H1 (cell line): ENCODE measurements around the gene GPX6. TPM values are rescaled to one million over a fixed set of nuclear protein-coding genes. Genes with fewer than 3 reads are reported as not detected.
A peak's percentile ranks its signal among the peaks of the same experiment; 100 is the strongest.

Experiments used
- CTCF ChIA-PET: fragments of 300-600 bp; sonication (Branson Sonifier 250); formaldehyde crosslinking; loops from one replicate; lab custom pipeline; 2021; ENCODE audit not compliant: partially characterized antibody; lab: Charles Lee
- POLR2A ChIA-PET: fragments of 300-600 bp; sonication (Branson Sonifier 250); formaldehyde crosslinking; loops from one replicate; lab custom pipeline; 2021; ENCODE audit warnings: inconsistent platforms; ENCODE audit not compliant: partially characterized antibody; lab: Charles Lee
- DNase-seq, 2 experiments: peaks; one replicate each; pipeline versions ENCODE4 v3.0.0 to v3.0.0-alpha.2; 2010 to 2022; ENCODE audit warnings: low spot score in 2 of 2, low read depth in 1 of 2, mixed read lengths in 1 of 2
- FAIRE-seq: peaks from 2 replicates; lab custom pipeline; 2011; peaks lifted over from hg19 to GRCh38; lab: Jason Lieb, UNC
- H2AFZ ChIP-seq: 2 replicates; pipeline ENCODE4 v1.8.1; 2012; ENCODE audit warnings: low read length, inconsistent platforms
- H2AK5ac ChIP-seq: 2 replicates; pipeline ENCODE4 v1.6.1; 2013; ENCODE audit warnings: low read depth, low read length
- H2BK120ac ChIP-seq: replicated peaks from 2 replicates; pipeline ENCODE3; 2013; ENCODE audit warnings: low read depth, low read length, inconsistent platforms
- H2BK12ac ChIP-seq: 2 replicates; pipeline ENCODE4 v1.6.1; 2013; ENCODE audit warnings: low read depth, low read length
- H2BK15ac ChIP-seq: 2 replicates; pipeline ENCODE4 v1.6.1; 2013; ENCODE audit warnings: low read length
- H2BK20ac ChIP-seq: 2 replicates; pipeline ENCODE4 v1.6.1; 2013; ENCODE audit warnings: low read length
- H2BK5ac ChIP-seq: 2 replicates; pipeline ENCODE4 v1.6.1; 2013; ENCODE audit warnings: low read depth, low read length
- H3K14ac ChIP-seq: 2 replicates; pipeline ENCODE4 v1.6.1; 2013; ENCODE audit warnings: inconsistent platforms; ENCODE audit not compliant: insufficient read length
- H3K18ac ChIP-seq: 2 replicates; pipeline ENCODE4 v1.6.1; 2013; ENCODE audit warnings: low read length; ENCODE audit errors: extremely low read depth
- H3K23ac ChIP-seq: 2 replicates; pipeline ENCODE4 v1.6.1; 2013; ENCODE audit warnings: inconsistent platforms; ENCODE audit not compliant: insufficient read length
- H3K23me2 ChIP-seq: 2 replicates; pipeline ENCODE4 v1.6.1; 2013; ENCODE audit warnings: low read depth, low read length
- H3K27ac ChIP-seq: 2 replicates; pipeline ENCODE4 v1.6.1; 2011; ENCODE audit warnings: low read depth, low read length, inconsistent platforms
- H3K27me3 ChIP-seq, 4 experiments: replicated peaks in 1 of 4; 1 replicate in 1 of 4; 2 replicates in 3 of 4; pipeline versions ENCODE4 v1.6.1 to v1.8.1; 2011 to 2013; ENCODE audit warnings: low read length in 3 of 4, mild to moderate bottlenecking in 3 of 4, inconsistent platforms in 2 of 4, mixed read lengths in 2 of 4, moderate library complexity in 1 of 4; ENCODE audit not compliant: control insufficient read depth in 3 of 4, insufficient read depth in 3 of 4; ENCODE audit errors: extremely low read depth in 1 of 4
- H3K36me3 ChIP-seq, 4 experiments: 2 replicates each; pipeline versions ENCODE4 v1.6.1 to v1.8.1; 2011 to 2013; ENCODE audit warnings: mild to moderate bottlenecking in 4 of 4, low read length in 3 of 4, moderate library complexity in 2 of 4, control low read depth in 1 of 4, inconsistent platforms in 1 of 4; ENCODE audit not compliant: insufficient read depth in 4 of 4, control insufficient read depth in 2 of 4
- H3K4ac ChIP-seq: replicated peaks from 2 replicates; pipeline ENCODE3; 2013; ENCODE audit warnings: low read length, low read depth, mixed read lengths, inconsistent platforms; ENCODE audit not compliant: insufficient read length
- H3K4me1 ChIP-seq, 4 experiments: replicated peaks in 1 of 4; 1 replicate in 1 of 4; 2 replicates in 3 of 4; pipeline versions ENCODE4 v1.6.1 to v1.8.1; 2011 to 2013; ENCODE audit warnings: low read length in 3 of 4, inconsistent platforms in 2 of 4, mixed read lengths in 1 of 4; ENCODE audit not compliant: insufficient read depth in 4 of 4, control insufficient read depth in 3 of 4
- H3K4me2 ChIP-seq, 2 experiments: 2 replicates each; pipeline versions ENCODE4 v1.6.1 to v1.8.1; 2011 to 2013; ENCODE audit warnings: low read depth in 2 of 2, low read length in 2 of 2, control low read depth in 1 of 2, inconsistent platforms in 1 of 2, mild to moderate bottlenecking in 1 of 2; ENCODE audit not compliant: insufficient read depth in 1 of 2
- H3K4me3 ChIP-seq, 4 experiments: fragments of 200-600, 300-600 bp in 1 of 4; sonication (generic), shearing (Covaris generic), sonication (Bioruptor Twin) in 1 of 4; 2 replicates each; pipeline versions ENCODE4 v1.5.1 to v1.8.1; 2011 to 2016; ENCODE audit warnings: low read length in 4 of 4, low read depth in 3 of 4, control low read depth in 2 of 4, inconsistent platforms in 2 of 4, mild to moderate bottlenecking in 2 of 4, mixed read lengths in 1 of 4, moderate library complexity in 1 of 4; ENCODE audit not compliant: insufficient read depth in 2 of 4; ENCODE audit errors: extremely low read depth in 1 of 4
- H3K56ac ChIP-seq: replicated peaks from 2 replicates; pipeline ENCODE3; 2013; ENCODE audit warnings: low read depth, mild to moderate bottlenecking, mixed read lengths, low read length, inconsistent platforms; ENCODE audit not compliant: insufficient read length
- H3K79me1 ChIP-seq: 2 replicates; pipeline ENCODE4 v1.6.1; 2013; ENCODE audit warnings: low read depth, low read length, control low read depth
- H3K79me2 ChIP-seq, 2 experiments: 2 replicates each; pipeline versions ENCODE4 v1.6.1 to v1.8.1; 2012 to 2013; ENCODE audit warnings: low read length in 2 of 2, mild to moderate bottlenecking in 2 of 2, inconsistent platforms in 1 of 2; ENCODE audit not compliant: insufficient read depth in 2 of 2, control insufficient read depth in 1 of 2
- H3K9ac ChIP-seq, 4 experiments: replicated peaks in 1 of 4; 1 replicate in 1 of 4; 2 replicates in 3 of 4; pipeline versions ENCODE4 v1.6.1 to v1.8.1; 2011 to 2013; ENCODE audit warnings: low read depth in 3 of 4, low read length in 3 of 4, control low read depth in 2 of 4, mild to moderate bottlenecking in 2 of 4, moderate library complexity in 2 of 4, inconsistent platforms in 1 of 4; ENCODE audit errors: extremely low read depth in 1 of 4
- H3K9me3 ChIP-seq, 2 experiments: 2 replicates each; pipeline versions ENCODE4 v1.6.1 to v1.8.1; 2012 to 2013; ENCODE audit warnings: mild to moderate bottlenecking in 2 of 2, moderate library complexity in 2 of 2, control low read depth in 1 of 2, inconsistent platforms in 1 of 2, low read depth in 1 of 2, low read length in 1 of 2, mixed read lengths in 1 of 2; ENCODE audit not compliant: insufficient read depth in 2 of 2
- H4K20me1 ChIP-seq, 2 experiments: replicated peaks in 1 of 2; 2 replicates each; pipeline versions ENCODE3 to v1.8.1; 2011 to 2013; ENCODE audit warnings: inconsistent platforms in 2 of 2, low read length in 2 of 2, mild to moderate bottlenecking in 1 of 2; ENCODE audit not compliant: insufficient read depth in 2 of 2, control insufficient read depth in 1 of 2
- H4K5ac ChIP-seq: 2 replicates; pipeline ENCODE4 v1.6.1; 2013; ENCODE audit warnings: low read length, low read depth, mixed read lengths, inconsistent platforms; ENCODE audit not compliant: insufficient read length
- H4K8ac ChIP-seq: 2 replicates; pipeline ENCODE4 v1.8.0; 2013; ENCODE audit warnings: mild to moderate bottlenecking, moderate library complexity, low read length, inconsistent platforms; ENCODE audit not compliant: insufficient read depth; ENCODE audit errors: extremely low read depth
- H4K91ac ChIP-seq: replicated peaks from 2 replicates; pipeline ENCODE3; 2013; ENCODE audit warnings: low read length, mixed read lengths, inconsistent platforms; ENCODE audit not compliant: insufficient read length
- POU5F1 ChIP-seq: IDR thresholded peaks from 2 replicates; pipeline ENCODE4 v1.6.1; 2011; ENCODE audit warnings: low read depth, mild to moderate bottlenecking, low read length, moderate library complexity
- SAP30 ChIP-seq: fragments of 300-600 bp; sonication (generic); IDR thresholded peaks from 2 replicates; pipeline ENCODE4 v1.7.1; 2012; ENCODE audit warnings: low read length, moderate library complexity, mild to moderate bottlenecking, inconsistent platforms; ENCODE audit not compliant: insufficient read depth, insufficient replicate concordance
- WGBS, 2 experiments: shearing (Covaris generic) in 1 of 2; methylation state at CpG; one replicate each; pipeline versions ENCODE4 v1.1.6 to v1.1.7; 2013 to 2015; ENCODE audit warnings: low lambda C conversion rate in 2 of 2, mixed read lengths in 2 of 2, inconsistent platforms in 1 of 2, low coverage in 1 of 2, missing lambda C conversion rate in 1 of 2; ENCODE audit not compliant: insufficient replicate concordance in 2 of 2, insufficient coverage in 1 of 2, insufficient read length in 1 of 2; ENCODE audit errors: extremely low coverage in 1 of 2, missing lambda C conversion rate in 1 of 2; 5-methylcytosine and 5-hydroxymethylcytosine counted together
- polyA plus RNA-seq, 7 experiments: library from polyadenylated mRNA; depleted of rRNA in 3 of 7; stranded (reverse) in 5 of 7; unstranded in 2 of 7; fragments of >200 nt in 5 of 7; fragments of 200-250 nt in 2 of 7; gene quantifications; 1 replicate in 5 of 7; 2 replicates in 1 of 7; 4 replicates in 1 of 7; pipeline versions ENCODE4 v1.2.1 to v1.2.3, GENCODE V29; 2011 to 2013; ENCODE audit warnings: missing spikeins in 2 of 7, mixed read lengths in 2 of 7
- total RNA-seq: library from RNA; stranded (reverse); fragmentation: NEBNext Ultra II Directional; extraction: Animal tissue kit (Norgen Biotek cat#: 25700); gene quantifications from 2 replicates; pipeline ENCODE4 v1.2.1, GENCODE V29; 2021

GPX6 gene
- total and polyA plus RNA-seq, 2 of the 8 experiments (the other 6 are each of a cell fraction or from before 2014, with no cell fraction given) = not detected

DNA sequence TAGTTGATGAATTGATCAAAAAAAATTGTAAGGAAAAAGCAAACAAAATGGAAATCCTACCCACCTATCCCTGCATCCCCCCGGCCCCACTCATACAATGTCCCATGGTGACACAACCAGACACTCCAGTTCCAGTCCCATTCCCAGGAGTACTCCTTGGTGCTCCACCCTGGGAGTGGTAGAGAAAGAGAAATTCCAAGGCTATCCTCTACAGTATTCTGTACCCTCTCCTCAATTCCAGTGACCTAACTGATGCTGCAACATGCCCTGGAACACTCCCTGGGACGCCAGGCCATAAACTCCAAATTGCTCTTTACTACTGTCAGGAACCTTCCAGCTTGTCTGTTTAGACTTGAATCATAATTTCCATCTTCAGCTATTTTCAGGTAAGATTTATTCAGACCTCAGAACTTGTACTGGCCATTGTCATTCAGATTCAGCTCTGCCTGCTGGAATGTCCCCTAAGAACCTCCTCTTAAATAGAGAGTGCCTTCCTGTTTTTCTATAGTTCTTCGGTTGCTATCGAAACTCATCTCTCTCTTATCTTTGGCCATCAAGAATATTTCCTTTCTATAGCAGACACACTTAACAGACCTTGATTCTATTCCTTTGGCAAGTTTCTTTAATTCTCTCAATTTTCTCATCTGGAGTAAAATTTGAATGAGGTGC, 8.7 kb downstream of the GPX6 start:
- H3K23ac ChIP-seq = no peak overlapping the region
- no peaks in the 10 kb centered on the region for H3K36me3 ChIP-seq
- no peak overlapping the region for H3K56ac ChIP-seq
- POLR2A ChIA-PET = interaction anchor here (0.6 to 1.6 kb wide), 3 partner anchors 18 to 144 kb away, joined by 3 to 8 read pairs (median 3); no protein-coding TSS in a partner anchor
- TF ChIP-seq SAP30 (no peak), POU5F1 (0 out of 2 replicates have a peak, but pooled peaks have one; percentile 44)
- no peak overlapping the region for H2AK5ac ChIP-seq
- no peak overlapping the region for H3K4me3 ChIP-seq
- H3K79me1 ChIP-seq = no peaks in the 10 kb centered on the region
- FAIRE-seq (peak; percentile 65), DNase-seq (no peak)
- H2BK20ac ChIP-seq = no peak overlapping the region
- H3K27ac ChIP-seq = no peak overlapping the region
- no peak overlapping the region for H4K5ac ChIP-seq
- H3K9ac ChIP-seq = no peak overlapping the region
- no peak overlapping the region for H2BK15ac ChIP-seq
- no peak overlapping the region for H2AFZ ChIP-seq
- H3K23me2 ChIP-seq = no peaks in the 10 kb centered on the region; the same call in 1 of the 2 replicates
- H3K4me2 ChIP-seq = peak overlapping the region; percentile 6 to 24; a peak in 2 of 4 replicates
- H3K14ac ChIP-seq = no peak overlapping the region
- H4K91ac ChIP-seq = no peak overlapping the region
- no peaks in the 10 kb centered on the region for H3K79me2 ChIP-seq
- whole genome bisulfite sequencing, 2 experiments = 77% methylated on average over 4 of the region's 4 CpGs; no CpG with 5 or more reads in 1 of the 2 experiments
- H3K4me1 ChIP-seq = peaks cover 3 to 9% (median 5%) of the 10 kb centered on the region in 4 experiments; a peak in 5 of 7 replicates
- no peaks in the 10 kb centered on the region for H4K20me1 ChIP-seq
- peaks cover 0 to 6% of the 10 kb centered on the region in 2 experiments; a peak in 1 of 4 replicates for H3K9me3 ChIP-seq
- peak overlapping the region; percentile 52; the same call in 1 of the 2 replicates for H2BK5ac ChIP-seq
- 0 out of 2 replicates have a peak overlapping the region, but pooled peaks have one; percentile 61 for H2BK12ac ChIP-seq
- H4K8ac ChIP-seq = no peak overlapping the region
- H2BK120ac ChIP-seq = no peak overlapping the region
- no peak overlapping the region for H3K18ac ChIP-seq
- H3K4ac ChIP-seq = no peak overlapping the region
- CTCF ChIA-PET = interaction anchor here (0.6 to 1.9 kb wide), 3 partner anchors 9 to 151 kb away, joined by 3 to 4 read pairs (median 4); partner anchors contain the start of gene GPX6
- no peaks in the 10 kb centered on the region for H3K27me3 ChIP-seq
